Measurements from ENCODE around the gene MYO1B.
A peak's percentile ranks its signal among the peaks of the same experiment; 100 is the strongest.
"Not testable (repeated sequence)": the region's sequence is repeated elsewhere in the genome, so short reads cannot be mapped to it uniquely, and the experiment has no call there.

Gene MYO1B

DNA sequence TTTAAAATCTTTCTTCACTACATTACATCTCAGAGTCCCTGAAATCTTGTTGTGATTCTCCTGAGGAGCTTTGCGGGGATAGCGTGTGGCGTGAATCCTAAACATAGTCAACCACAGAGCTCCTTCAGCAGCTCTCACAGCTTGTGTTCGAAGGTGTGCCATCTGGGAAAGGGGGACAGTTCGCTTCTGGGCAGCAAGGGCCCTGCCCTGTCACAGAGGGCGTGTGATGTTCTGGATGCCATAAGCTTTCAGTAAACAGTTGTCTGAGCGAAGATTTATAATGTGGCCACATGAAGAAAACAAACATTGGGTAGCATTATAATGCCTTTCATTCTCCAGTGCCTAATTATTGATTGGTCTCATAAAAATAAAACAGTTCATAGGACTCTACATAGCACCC is 172.5 kb downstream of the MYO1B start:
- no peak for DNase-seq

DNA sequence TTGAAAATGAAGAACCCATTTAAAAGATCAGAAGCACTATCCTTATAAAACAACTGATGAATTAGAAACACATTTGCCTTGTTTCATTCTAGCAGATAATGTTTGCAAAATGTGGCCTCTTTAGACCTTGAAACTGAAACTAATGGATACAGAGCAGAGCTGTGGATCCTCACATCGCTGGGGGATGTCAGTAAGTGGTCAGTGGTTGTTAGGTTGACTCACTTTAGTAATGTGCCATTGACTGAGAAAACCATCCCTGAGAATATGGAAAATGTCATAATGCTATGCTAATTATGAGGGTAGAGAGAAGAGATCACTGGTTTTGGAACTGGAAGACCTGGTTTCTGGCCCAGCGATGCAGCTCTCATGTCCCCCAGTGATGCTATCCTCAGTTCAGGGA is 176.7 kb downstream of the MYO1B start:
- DNase-seq = no peak

- no peak for DNase-seq
Measured at GRCh38 chr2:191427031-191427430, 181.8 kb downstream of the MYO1B start.

DNA sequence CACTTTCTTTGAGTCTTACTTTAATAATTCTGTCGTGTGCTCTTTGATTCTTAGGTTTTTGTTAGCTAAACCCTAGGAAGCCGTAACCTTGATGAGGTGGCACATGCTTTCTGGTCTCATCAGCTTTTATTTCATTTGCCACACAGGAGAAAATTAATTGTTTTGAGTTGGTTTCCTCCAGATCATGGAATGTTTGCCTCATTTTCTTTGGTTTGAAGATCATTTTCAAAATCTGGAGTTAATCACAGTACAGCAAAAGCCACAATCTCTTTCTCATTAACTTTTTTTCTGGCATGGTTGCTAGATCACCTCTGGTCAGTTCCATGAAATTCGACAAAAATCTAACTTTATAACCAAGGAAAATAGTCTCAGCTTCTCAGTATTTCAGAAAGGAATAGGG is 182.9 kb downstream of the MYO1B start:
- DNase-seq = no peak

DNA sequence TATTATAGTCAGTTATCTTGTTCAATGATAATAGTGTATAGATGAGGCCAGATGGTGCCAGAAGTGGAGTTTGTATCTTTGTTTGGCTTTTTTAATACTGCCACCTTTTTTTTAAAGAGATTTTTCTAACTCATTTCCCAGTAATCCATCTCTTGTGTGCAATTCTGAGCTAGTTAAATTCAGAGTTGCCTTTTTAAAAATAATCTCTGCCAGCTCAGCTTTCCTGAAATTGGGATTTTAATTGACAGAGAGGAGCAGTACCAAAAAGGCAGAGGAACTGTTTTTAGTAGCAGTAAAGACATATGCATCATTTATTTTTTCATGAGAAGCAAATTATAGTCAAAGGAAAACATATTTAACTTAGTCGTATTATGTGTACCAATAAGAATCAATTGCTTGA is 185.3 kb downstream of the MYO1B start:
- DNase-seq = no peak

- no peak for DNase-seq
Measured at GRCh38 chr2:191432121-191432520, 186.9 kb downstream of the MYO1B start.

DNA sequence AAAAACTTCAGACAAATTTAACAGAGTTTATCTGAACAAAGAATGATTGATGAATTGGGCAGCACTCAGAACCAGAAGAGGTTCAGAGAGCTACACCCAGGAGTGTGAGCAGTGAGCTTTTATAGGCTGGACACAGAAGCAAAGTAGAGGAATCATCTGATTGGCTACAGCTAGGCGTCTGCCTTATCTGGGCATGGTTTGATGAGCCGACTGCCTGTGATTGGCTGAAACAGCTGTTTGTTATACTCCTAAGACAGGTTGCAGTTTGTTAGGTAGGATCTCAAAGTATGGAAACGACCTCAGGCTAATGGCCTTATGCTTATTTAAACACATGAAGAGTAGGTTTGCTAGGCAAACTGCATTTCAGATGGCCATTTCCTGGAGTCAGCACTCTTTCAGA is 188.9 kb downstream of the MYO1B start:
- DNase-seq = no peak

- DNase-seq = no peak
Measured at GRCh38 chr2:191435141-191435540, 189.9 kb downstream of the MYO1B start.

- no peak for DNase-seq
Measured at GRCh38 chr2:191436368-191437055, 191.3 kb downstream of the MYO1B start.

- no peak for DNase-seq
Measured at GRCh38 chr2:191439481-191439880, 194.3 kb downstream of the MYO1B start.

GRCh38 chr2:191441496-191442214 is 196.5 kb downstream of the MYO1B start:
- peak; percentile 72 for DNase-seq

GRCh38 chr2:191443446-191443845 is 198.2 kb downstream of the MYO1B start:
- DNase-seq = no peak

GRCh38 chr2:191446910-191447309 is 201.7 kb downstream of the MYO1B start:
- no peak for DNase-seq

GRCh38 chr2:191451116-191451515 is 205.9 kb downstream of the MYO1B start:
- no peak for DNase-seq

GRCh38 chr2:191452065-191452464 is 206.9 kb downstream of the MYO1B start:
- DNase-seq = no peak

DNA sequence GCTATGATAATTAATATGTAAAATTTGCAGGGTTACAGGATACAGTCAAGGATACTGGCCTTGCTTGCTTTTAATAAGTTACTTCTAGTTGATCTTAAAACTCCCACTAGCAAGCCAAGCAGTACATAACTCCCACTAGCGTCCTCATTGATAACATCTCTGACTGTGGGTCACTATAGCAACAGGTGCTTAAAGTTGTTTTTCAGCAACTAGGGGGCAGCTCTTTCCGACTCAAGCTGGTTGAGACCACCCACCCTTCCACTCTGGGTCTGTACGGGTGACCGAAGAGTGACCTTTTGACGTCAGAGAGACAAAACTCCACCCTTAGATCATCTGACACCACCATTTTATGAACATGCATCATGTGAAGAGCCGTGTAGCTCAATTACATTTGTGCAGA is 208.6 kb downstream of the MYO1B start:
- no peak for DNase-seq

DNA sequence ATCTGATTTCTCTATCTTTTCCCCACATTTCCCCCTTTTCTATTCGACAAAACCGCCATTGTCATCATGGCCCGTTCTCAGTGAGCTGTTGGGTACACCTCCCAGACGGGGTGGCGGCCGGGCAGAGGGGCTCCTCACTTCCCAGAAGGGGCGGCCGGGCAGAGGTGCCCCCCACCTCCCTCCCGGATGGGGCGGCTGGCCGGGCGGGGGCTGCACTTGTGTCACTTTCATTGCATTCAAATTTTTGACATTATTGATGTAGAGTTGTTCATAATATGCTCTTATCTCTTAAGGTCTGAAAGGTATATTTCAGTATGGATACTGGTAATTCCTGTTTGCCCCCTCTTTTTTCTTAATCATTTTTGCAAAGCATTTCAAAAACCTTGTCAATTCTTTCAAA is 211.3 kb downstream of the MYO1B start:
- not testable (repeated sequence) for DNase-seq

- no peak for DNase-seq
Measured at GRCh38 chr2:191459158-191459557, 214.0 kb downstream of the MYO1B start.

DNA sequence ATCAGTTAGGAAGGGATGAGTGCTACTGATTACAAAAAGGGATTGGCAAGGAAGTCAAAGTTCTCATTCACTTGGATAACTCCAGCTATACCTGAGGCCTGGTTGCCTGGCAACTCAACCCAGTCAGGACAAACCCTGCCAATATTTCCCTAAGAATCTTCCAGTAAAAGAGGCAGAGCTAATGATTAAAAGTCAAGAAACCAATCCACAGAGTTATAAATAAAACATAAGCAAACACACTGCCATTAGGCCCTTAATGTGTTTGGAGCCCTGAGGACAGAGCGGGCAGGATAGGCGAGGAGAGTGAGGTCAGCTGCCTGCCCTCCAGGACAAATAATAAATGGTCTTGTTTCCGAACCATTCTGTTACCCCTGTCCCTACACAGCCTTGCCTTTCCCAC is 217.2 kb downstream of the MYO1B start:
- no peak for DNase-seq

- no peak for DNase-seq
Measured at GRCh38 chr2:191463790-191464189, 218.6 kb downstream of the MYO1B start.

DNA sequence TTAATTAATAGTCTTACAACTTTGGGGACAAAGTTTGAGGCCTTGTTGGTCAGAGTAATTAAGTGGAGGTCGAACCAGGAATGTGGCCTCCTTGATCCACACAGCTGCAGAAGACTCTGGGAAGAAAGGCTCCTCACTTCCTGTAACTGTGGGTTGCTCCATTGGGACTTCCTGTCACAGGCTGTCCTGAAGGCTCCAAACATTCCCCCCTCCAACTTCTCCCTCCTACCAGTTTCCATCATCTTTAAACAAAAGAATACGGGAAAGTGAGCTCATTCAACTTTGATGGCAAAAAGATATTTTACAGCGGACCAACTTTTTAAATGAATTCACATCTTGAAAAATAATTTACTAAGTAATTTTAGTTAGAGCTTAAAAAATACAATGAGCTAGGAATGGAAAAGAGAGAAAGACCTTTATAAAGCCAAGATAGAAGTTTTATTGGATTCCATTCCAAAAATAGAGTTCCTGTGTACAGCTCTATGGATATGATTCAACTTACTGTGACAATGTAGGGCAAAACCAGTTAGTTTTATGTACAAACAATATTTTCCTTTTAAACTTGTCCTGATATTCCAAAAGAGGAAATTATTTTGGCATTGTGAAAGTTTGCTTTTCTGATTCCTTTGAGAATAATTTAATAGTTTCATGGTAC is 220.7 kb downstream of the MYO1B start:
- DNase-seq = no peak

DNA sequence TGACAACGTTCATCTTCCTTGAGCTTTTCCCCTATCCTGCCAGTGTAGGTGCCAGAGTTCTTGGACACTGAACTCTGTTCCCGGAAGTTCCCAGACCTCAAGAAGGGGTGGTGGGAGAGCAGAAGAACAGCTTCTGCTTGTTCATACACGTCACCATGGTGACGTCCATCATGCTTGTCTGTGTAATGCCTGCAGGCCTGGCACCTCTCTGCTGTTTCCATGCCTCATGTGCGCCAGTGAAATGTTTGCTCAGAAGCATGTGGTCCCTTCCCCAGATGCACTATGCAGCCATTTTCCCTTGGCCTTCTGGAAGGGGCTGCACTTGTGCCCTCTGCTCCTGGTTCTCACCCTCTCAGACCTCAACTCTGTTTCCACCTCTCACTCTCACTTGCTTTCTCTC is 221.9 kb downstream of the MYO1B start:
- DNase-seq = no peak

DNA sequence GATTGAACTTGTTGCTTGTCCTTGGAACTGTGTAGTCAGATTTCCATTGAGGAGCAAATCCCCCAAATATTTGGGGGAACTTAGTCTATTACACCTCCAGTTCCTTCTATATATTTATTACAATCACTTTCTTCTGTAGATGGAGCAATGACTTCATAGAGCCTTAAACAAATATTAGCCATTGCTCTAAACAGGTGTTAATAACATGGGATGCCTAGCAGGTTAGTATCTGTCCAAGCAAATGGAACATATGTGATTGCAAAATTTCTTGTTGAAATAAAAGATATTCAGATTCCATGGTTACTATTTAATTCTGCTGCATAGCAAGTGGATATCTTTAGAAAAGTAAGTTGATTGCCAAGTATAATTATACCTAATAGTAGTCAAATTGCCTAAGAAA is 225.1 kb downstream of the MYO1B start:
- no peak for DNase-seq

DNA sequence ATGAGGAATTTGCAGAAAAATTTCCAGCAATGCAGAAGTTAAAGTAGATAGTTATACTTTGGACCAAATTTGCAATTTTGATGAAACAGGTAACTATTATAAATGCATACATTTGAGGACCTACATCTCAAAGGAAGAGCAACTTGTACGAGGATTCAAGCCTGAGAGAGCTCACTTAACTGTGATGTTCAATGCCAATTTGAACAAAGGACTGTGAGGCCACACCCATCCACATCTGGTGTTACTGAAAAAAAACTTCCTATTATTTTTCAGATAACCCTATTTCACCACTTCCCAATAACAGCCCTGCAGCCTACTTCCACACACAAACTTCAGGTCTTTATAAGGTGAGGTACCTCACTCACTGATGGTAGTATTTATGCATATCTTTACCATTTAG is 229.3 kb downstream of the MYO1B start:
- no peak for DNase-seq

Measured in NCI-H1694 treated with DMSO at 0.1 percent for 48 hours (cell line).